OCI-LY1 (cell line): ENCODE results near the gene GRIK2.

Experiments
- H2AFZ ChIP-seq: fragments of 200-600 bp; sonication (generic), shearing (Covaris generic); 2 replicates; pipeline ENCODE4 v1.6.0; 2014; ENCODE audit warnings: antibody characterized with exemption, mild to moderate bottlenecking, low read length
- H3F3A ChIP-seq: fragments of 200-600 bp; sonication (generic), shearing (Covaris generic); 2 replicates; pipeline ENCODE4 v1.6.0; 2014; ENCODE audit warnings: mild to moderate bottlenecking, antibody characterized with exemption, low read length, moderate library complexity; ENCODE audit not compliant: insufficient read depth
- H3K27ac ChIP-seq: fragments of 200-600 bp; sonication (generic); 2 replicates; pipeline ENCODE4 v1.5.1; 2014; ENCODE audit warnings: low read length, mixed run types, mild to moderate bottlenecking, low read depth; ENCODE audit not compliant: poor library complexity, severe bottlenecking
- H3K27me3 ChIP-seq: fragments of 200-600 bp; sonication (generic); 2 replicates; pipeline ENCODE4 v1.6.0; 2014; ENCODE audit warnings: antibody characterized with exemption, mild to moderate bottlenecking, low read length, moderate library complexity; ENCODE audit not compliant: insufficient read depth
- H3K36me3 ChIP-seq: fragments of 200-600 bp; sonication (generic); 2 replicates; pipeline ENCODE4 v1.6.1; 2014; ENCODE audit warnings: mild to moderate bottlenecking, antibody characterized with exemption, low read length, moderate library complexity, mixed read lengths; ENCODE audit not compliant: insufficient read depth
- H3K4me1 ChIP-seq: fragments of 200-600 bp; sonication (generic); 2 replicates; pipeline ENCODE4 v1.5.1; 2014; ENCODE audit warnings: mild to moderate bottlenecking, low read length, moderate library complexity; ENCODE audit not compliant: insufficient read depth, severe bottlenecking
- H3K4me2 ChIP-seq: fragments of 200-600 bp; sonication (generic), shearing (Covaris generic); 2 replicates; pipeline ENCODE4 v1.6.1; 2014; ENCODE audit warnings: low read length
- H3K4me3 ChIP-seq: fragments of 200-600 bp; sonication (generic); 2 replicates; pipeline ENCODE4 v1.5.1; 2014; ENCODE audit warnings: low read length, low read depth, mild to moderate bottlenecking, mixed read lengths; ENCODE audit not compliant: poor library complexity, severe bottlenecking
- H3K79me2 ChIP-seq: fragments of 200-600 bp; shearing (Covaris generic); 2 replicates; pipeline ENCODE4 v1.6.1; 2016; ENCODE audit warnings: mixed run types, low read length, mixed read lengths; ENCODE audit not compliant: insufficient read depth
- H3K9ac ChIP-seq: fragments of 200-600 bp; sonication (generic), shearing (Covaris generic); 2 replicates; pipeline ENCODE4 v1.6.1; 2014; ENCODE audit warnings: mild to moderate bottlenecking, low read length, mixed read lengths
- H3K9me2 ChIP-seq: fragments of 200-600 bp; sonication (generic), shearing (Covaris generic); 2 replicates; pipeline ENCODE4 v1.6.1; 2014; ENCODE audit warnings: low read depth, mild to moderate bottlenecking, low read length, mixed read lengths
- H3K9me3 ChIP-seq: fragments of 200-600 bp; shearing (Covaris generic); 2 replicates; pipeline ENCODE4 v1.6.1; 2014; ENCODE audit warnings: low read length, mixed read lengths
- H4K20me1 ChIP-seq: fragments of 200-600 bp; sonication (generic), shearing (Covaris generic); 2 replicates; pipeline ENCODE4 v1.6.0; 2016; ENCODE audit warnings: mild to moderate bottlenecking, low read length; ENCODE audit not compliant: insufficient read depth
- EZH2 ChIP-seq: fragments of 200-600 bp; sonication (generic), shearing (Covaris generic); IDR thresholded peaks from 2 replicates; pipeline ENCODE4 v1.8.0; 2017; ENCODE audit warnings: borderline replicate concordance, mixed run types, mild to moderate bottlenecking, antibody characterized with exemption, low read length, moderate library complexity, mixed read lengths
- TF ChIP-seq, protein P1 (sequence below): fragments of 200-600 bp; sonication (generic), shearing (Covaris generic); IDR thresholded peaks from 2 replicates; pipeline ENCODE4 v1.5.1; 2017; ENCODE audit warnings: mild to moderate bottlenecking, antibody characterized with exemption, low read length, moderate library complexity, mixed read lengths

Gene GRIK2

DNA sequence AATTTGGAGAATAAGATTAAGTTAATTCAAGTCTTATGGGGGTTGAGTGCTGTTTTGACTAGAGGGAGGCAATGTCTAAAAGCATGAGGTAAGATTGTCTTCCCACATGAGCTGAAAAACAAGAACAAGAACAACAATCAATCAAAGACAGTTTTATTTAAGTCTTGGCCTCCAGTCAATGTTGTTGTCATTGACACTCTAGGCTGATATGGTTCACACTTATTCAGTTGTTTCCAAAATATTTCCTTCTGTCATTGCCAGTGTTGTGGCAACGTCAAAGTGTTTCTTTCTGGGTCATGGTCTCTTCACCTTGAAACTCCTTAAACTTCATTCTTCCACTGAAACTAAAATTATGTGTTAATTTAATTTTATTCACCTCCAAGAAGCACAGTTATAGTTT lies 72.4 kb downstream of the GRIK2 start:
- Histone ChIP-seq H3K4me3 (no peak overlapping the region), H3K4me2 (no peak overlapping the region), H3K27me3 (no peaks in the 10 kb centered on the region), H3K79me2 (no peaks in the 10 kb centered on the region), H3K36me3 (no peaks in the 10 kb centered on the region), H3K9me3 (no peaks in the 10 kb centered on the region), H3F3A (no peaks in the 10 kb centered on the region), H2AFZ (no peak overlapping the region), H3K4me1 (no peaks in the 10 kb centered on the region), H3K9ac (no peak overlapping the region), H3K9me2 (no peaks in the 10 kb centered on the region), H3K27ac (no peak overlapping the region), H4K20me1 (no peaks in the 10 kb centered on the region)
- TF ChIP-seq EZH2: no peak
- TF ChIP-seq, protein P1, sequence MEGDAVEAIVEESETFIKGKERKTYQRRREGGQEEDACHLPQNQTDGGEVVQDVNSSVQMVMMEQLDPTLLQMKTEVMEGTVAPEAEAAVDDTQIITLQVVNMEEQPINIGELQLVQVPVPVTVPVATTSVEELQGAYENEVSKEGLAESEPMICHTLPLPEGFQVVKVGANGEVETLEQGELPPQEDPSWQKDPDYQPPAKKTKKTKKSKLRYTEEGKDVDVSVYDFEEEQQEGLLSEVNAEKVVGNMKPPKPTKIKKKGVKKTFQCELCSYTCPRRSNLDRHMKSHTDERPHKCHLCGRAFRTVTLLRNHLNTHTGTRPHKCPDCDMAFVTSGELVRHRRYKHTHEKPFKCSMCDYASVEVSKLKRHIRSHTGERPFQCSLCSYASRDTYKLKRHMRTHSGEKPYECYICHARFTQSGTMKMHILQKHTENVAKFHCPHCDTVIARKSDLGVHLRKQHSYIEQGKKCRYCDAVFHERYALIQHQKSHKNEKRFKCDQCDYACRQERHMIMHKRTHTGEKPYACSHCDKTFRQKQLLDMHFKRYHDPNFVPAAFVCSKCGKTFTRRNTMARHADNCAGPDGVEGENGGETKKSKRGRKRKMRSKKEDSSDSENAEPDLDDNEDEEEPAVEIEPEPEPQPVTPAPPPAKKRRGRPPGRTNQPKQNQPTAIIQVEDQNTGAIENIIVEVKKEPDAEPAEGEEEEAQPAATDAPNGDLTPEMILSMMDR: no peak

DNA sequence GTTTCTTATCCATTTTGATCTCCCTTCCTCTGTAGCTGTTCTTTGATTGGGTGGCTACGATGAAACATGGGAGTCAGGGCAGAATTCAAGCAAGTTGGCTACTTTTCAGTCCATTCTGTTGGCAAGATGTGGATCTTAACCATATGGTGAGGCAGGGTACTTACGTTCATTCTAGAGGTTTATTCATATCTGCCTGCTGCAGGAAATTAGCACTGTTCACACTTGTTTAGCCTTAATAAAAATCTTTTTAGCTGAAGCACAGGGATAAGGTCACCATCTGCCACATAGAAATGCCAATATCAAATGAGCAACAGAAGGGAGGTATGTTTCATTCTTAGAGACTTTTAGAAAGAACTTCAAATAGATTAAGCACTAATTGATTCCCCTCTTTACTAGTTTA lies 83.9 kb downstream of the GRIK2 start:
- H3K9ac ChIP-seq: no peak overlapping the region
- H3K4me3 ChIP-seq: no peak overlapping the region
- H3K4me2 ChIP-seq: no peak overlapping the region
- no peaks in the 10 kb centered on the region for H3K9me3 ChIP-seq
- H3K4me1 ChIP-seq: no peaks in the 10 kb centered on the region
- H3K27ac ChIP-seq: no peak overlapping the region
- H2AFZ ChIP-seq: no peak overlapping the region
- no peaks in the 10 kb centered on the region for H3K36me3 ChIP-seq
- no peaks in the 10 kb centered on the region for H3K79me2 ChIP-seq
- TF ChIP-seq, protein P1: no peak
- no peak for TF ChIP-seq EZH2
- H3K9me2 ChIP-seq: no peaks in the 10 kb centered on the region
- no peaks in the 10 kb centered on the region for H3F3A ChIP-seq
- no peaks in the 10 kb centered on the region for H4K20me1 ChIP-seq
- no peaks in the 10 kb centered on the region for H3K27me3 ChIP-seq

- Histone ChIP-seq H3K27me3 (no peaks in the 10 kb centered on the region), H3K27ac (no peak overlapping the region), H3K36me3 (no peaks in the 10 kb centered on the region), H4K20me1 (no peaks in the 10 kb centered on the region), H3K9me3 (no peaks in the 10 kb centered on the region), H3K9ac (no peak overlapping the region), H3K4me2 (no peak overlapping the region), H3K4me3 (no peak overlapping the region), H3K9me2 (no peaks in the 10 kb centered on the region), H3K79me2 (no peaks in the 10 kb centered on the region), H3F3A (no peaks in the 10 kb centered on the region), H3K4me1 (no peaks in the 10 kb centered on the region), H2AFZ (no peak overlapping the region)
- TF ChIP-seq EZH2: no peak
- TF ChIP-seq, protein P1: no peak
Measured at GRCh38 chr6:101478891-101479290, 85.4 kb downstream of the GRIK2 start.
